ENCODE data around the gene AP1S2. TPM values are rescaled to one million over a fixed set of nuclear protein-coding genes. Genes with fewer than 3 reads are reported as not detected.

The AP1S2 gene
- total and polyA plus RNA-seq, 2 of the 8 experiments (the other 6 are each of a cell fraction or from before 2014, with no cell fraction given), result 88.2 to 237 TPM

DNA sequence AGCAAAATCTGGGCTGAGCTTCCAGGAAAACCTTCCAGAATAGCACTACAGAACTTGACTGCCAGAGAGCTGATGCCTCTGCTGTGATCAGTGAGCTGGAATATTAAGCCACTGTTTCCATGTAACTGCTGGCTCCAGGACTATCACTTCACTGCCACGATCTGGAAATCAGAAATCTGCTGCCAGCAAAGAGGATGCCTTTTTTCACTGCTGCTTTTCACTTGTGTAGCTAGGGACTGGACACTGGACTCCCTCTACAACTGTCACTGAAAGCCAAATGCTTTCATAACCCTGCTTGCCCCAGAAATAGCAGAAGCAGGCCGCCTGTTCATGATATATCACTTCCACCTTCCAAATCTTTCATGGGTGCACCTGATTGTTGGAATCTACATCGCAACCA is 9.4 kb upstream of the AP1S2 start:
- H2AFZ ChIP-seq (ENCODE audit: low read length), result no peak overlapping the region
- no peak overlapping the region for H3K4me2 ChIP-seq (ENCODE audit: insufficient read depth in 1 of 2, low read depth in 2 of 2, low read length in 2 of 2)
- FAIRE-seq (no peak), DNase-seq (ENCODE audit: low read depth in 1 of 2, low spot score in 2 of 2) (no peak)
- H3K4me3 ChIP-seq (ENCODE audit: extremely low read depth in 1 of 4, insufficient read depth in 2 of 4, low read depth in 3 of 4, low read length in 4 of 4), result no peak overlapping the region
- no peak overlapping the region for H2BK15ac ChIP-seq (ENCODE audit: low read length)
- no peaks in the 10 kb centered on the region; a peak in 1 of 7 replicates for H3K4me1 ChIP-seq (replicated peaks in 1 of 4; ENCODE audit: control insufficient read depth in 3 of 4, insufficient read depth in 4 of 4, low read length in 3 of 4)
- no peaks in the 10 kb centered on the region for H3K36me3 ChIP-seq (ENCODE audit: control insufficient read depth in 2 of 4, insufficient read depth in 4 of 4, low read length in 3 of 4)
- H3K79me1 ChIP-seq (ENCODE audit: low read depth, low read length), result no peaks in the 10 kb centered on the region
- H3K18ac ChIP-seq (ENCODE audit: extremely low read depth, low read length), result no peak overlapping the region
- no peak overlapping the region for H3K23ac ChIP-seq (ENCODE audit: insufficient read length)
- H3K56ac ChIP-seq (replicated peaks; ENCODE audit: insufficient read length, low read depth, low read length), result no peak overlapping the region
- no peak overlapping the region for H4K5ac ChIP-seq (ENCODE audit: insufficient read length, low read depth, low read length)
- ChIA-PET POLR2A (ENCODE audit: partially characterized antibody) (no interaction called here), CTCF (ENCODE audit: partially characterized antibody) (interaction anchor here (0.6 to 0.9 kb wide), 2 partner anchors 109 to 259 kb away, joined by 3 read pairs; partner anchors contain the start of gene GRPR)
- no peaks in the 10 kb centered on the region for H4K20me1 ChIP-seq (replicated peaks in 1 of 2; ENCODE audit: control insufficient read depth in 1 of 2, insufficient read depth in 2 of 2, low read length in 2 of 2)
- H2BK12ac ChIP-seq (ENCODE audit: low read depth, low read length), result no peak overlapping the region
- no peaks in the 10 kb centered on the region for H3K27me3 ChIP-seq (replicated peaks in 1 of 4; ENCODE audit: control insufficient read depth in 3 of 4, extremely low read depth in 1 of 4, insufficient read depth in 3 of 4, low read length in 3 of 4)
- WGBS, 2 experiments (ENCODE audit: extremely low coverage in 1 of 2, insufficient coverage in 1 of 2, insufficient read length in 1 of 2, insufficient replicate concordance in 2 of 2, low coverage in 1 of 2, low lambda C conversion rate in 2 of 2, missing lambda C conversion rate in 1 of 2), result 83% methylated on average over 2 of the region's 3 CpGs; no CpG with 5 or more reads in 1 of the 2 experiments
- H4K8ac ChIP-seq (ENCODE audit: extremely low read depth, insufficient read depth, low read length), result no peak overlapping the region
- no peak overlapping the region for H2BK20ac ChIP-seq (ENCODE audit: low read length)
- no peak overlapping the region for H3K4ac ChIP-seq (replicated peaks; ENCODE audit: insufficient read length, low read depth, low read length)
- H2BK120ac ChIP-seq (replicated peaks; ENCODE audit: low read depth, low read length), result no peak overlapping the region
- H3K27ac ChIP-seq (ENCODE audit: low read depth, low read length), result no peak overlapping the region
- no peak overlapping the region for H3K14ac ChIP-seq (ENCODE audit: insufficient read length)
- H2BK5ac ChIP-seq (ENCODE audit: low read depth, low read length), result no peak overlapping the region
- no peaks in the 10 kb centered on the region; the same call in 1 of the 2 replicates for H3K23me2 ChIP-seq (ENCODE audit: low read depth, low read length)
- no peaks in the 10 kb centered on the region for H3K79me2 ChIP-seq (ENCODE audit: control insufficient read depth in 1 of 2, insufficient read depth in 2 of 2, low read length in 2 of 2)
- H3K9me3 ChIP-seq (ENCODE audit: insufficient read depth in 2 of 2, low read depth in 1 of 2, low read length in 1 of 2), result no peaks in the 10 kb centered on the region
- no peak overlapping the region for H4K91ac ChIP-seq (replicated peaks; ENCODE audit: insufficient read length, low read length)
- no peak overlapping the region for H3K9ac ChIP-seq (replicated peaks in 1 of 4; ENCODE audit: extremely low read depth in 1 of 4, low read depth in 3 of 4, low read length in 3 of 4)
- no peak overlapping the region for H2AK5ac ChIP-seq (ENCODE audit: low read depth, low read length)
- TF ChIP-seq CBX8 (IDR thresholded peaks at IDR 0.05; ENCODE audit: borderline replicate concordance, low read depth, low read length) (no peak), MAFK (IDR thresholded peaks at IDR 0.05; ENCODE audit: low read depth, low read length) (no peak), PHF8 (conservative IDR thresholded peaks at IDR 0.05; ENCODE audit: low read depth, low read length) (no peak), USF2 (IDR thresholded peaks at IDR 0.05; ENCODE audit: low read length) (no peak), SIRT6 (IDR thresholded peaks at IDR 0.05; ENCODE audit: low read length) (no peak), CTBP2 (IDR thresholded peaks at IDR 0.05; ENCODE audit: borderline replicate concordance, insufficient read depth, insufficient read length, low read length) (no peak), GTF2F1 (IDR thresholded peaks at IDR 0.05; ENCODE audit: borderline replicate concordance, low read depth, low read length) (no peak), GABPA (IDR thresholded peaks at IDR 0.05; ENCODE audit: borderline replicate concordance, insufficient read depth, low read length) (no peak), KDM4A (IDR thresholded peaks at IDR 0.05; ENCODE audit: low read depth, low read length, severe bottlenecking) (no peak)
- TF ChIP-seq, protein P1, sequence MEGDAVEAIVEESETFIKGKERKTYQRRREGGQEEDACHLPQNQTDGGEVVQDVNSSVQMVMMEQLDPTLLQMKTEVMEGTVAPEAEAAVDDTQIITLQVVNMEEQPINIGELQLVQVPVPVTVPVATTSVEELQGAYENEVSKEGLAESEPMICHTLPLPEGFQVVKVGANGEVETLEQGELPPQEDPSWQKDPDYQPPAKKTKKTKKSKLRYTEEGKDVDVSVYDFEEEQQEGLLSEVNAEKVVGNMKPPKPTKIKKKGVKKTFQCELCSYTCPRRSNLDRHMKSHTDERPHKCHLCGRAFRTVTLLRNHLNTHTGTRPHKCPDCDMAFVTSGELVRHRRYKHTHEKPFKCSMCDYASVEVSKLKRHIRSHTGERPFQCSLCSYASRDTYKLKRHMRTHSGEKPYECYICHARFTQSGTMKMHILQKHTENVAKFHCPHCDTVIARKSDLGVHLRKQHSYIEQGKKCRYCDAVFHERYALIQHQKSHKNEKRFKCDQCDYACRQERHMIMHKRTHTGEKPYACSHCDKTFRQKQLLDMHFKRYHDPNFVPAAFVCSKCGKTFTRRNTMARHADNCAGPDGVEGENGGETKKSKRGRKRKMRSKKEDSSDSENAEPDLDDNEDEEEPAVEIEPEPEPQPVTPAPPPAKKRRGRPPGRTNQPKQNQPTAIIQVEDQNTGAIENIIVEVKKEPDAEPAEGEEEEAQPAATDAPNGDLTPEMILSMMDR (IDR thresholded peaks at IDR 0.05; ENCODE audit: control extremely low read depth in 1 of 3, insufficient read depth in 1 of 3, low read depth in 1 of 3, low read length in 3 of 3), result no peak
